BLaER1 treated with 17β-estradiol and CSF1 and Interleukin-3, amounts not matched to agents 10 nM and 100 nM (cell line): ENCODE results near the gene ZNF862.

Source experiments
- H3K27ac ChIP-seq, 11 experiments: shearing (Covaris generic); formaldehyde crosslinking; 2 replicates each; pipeline ENCODE4 v1.8.1; 2022
- H3K27me3 ChIP-seq, 11 experiments: shearing (Covaris generic); formaldehyde crosslinking; 2 replicates each; pipeline ENCODE4 v1.8.1; 2022
- H3K36me3 ChIP-seq, 11 experiments: shearing (Covaris generic); formaldehyde crosslinking; 2 replicates each; pipeline ENCODE4 v1.8.1; 2022
- H3K4me1 ChIP-seq, 10 experiments: shearing (Covaris generic); formaldehyde crosslinking; 2 replicates each; pipeline ENCODE4 v1.8.1; 2022
- H3K4me2 ChIP-seq, 11 experiments: shearing (Covaris generic); formaldehyde crosslinking; 2 replicates each; pipeline ENCODE4 v1.8.1; 2022
- H3K4me3 ChIP-seq, 10 experiments: shearing (Covaris generic); formaldehyde crosslinking; 2 replicates each; pipeline ENCODE4 v1.8.1; 2022
- H3K9ac ChIP-seq, 11 experiments: shearing (Covaris generic); formaldehyde crosslinking; 2 replicates each; pipeline ENCODE4 v1.8.1; 2022
- H3K9me3 ChIP-seq, 11 experiments: shearing (Covaris generic); formaldehyde crosslinking; replicated peaks in 1 of 11; 2 replicates each; pipeline ENCODE4 v1.8.1; 2022
- H4K20me1 ChIP-seq, 11 experiments: shearing (Covaris generic); formaldehyde crosslinking; 2 replicates each; pipeline ENCODE4 v1.8.1; 2022
- Cebpa-rat ChIP-seq, 11 experiments: shearing (Covaris generic); IDR thresholded peaks; 2 replicates each; pipeline ENCODE4 v1.8.1; 2022

The ZNF862 gene

GRCh38 chr7:149838224-149838991 is at the start of gene ZNF862:
ZNF862 (plus strand) TSS chr7:149838375; CDS start chr7:149838612, 237 bp downstream.
- peak within 1 kb of the TSS; percentile 77 to 98 (median 86) for H3K4me3 ChIP-seq
- H3K9me3 ChIP-seq, result no peaks in the 10 kb centered on the region
- H4K20me1 ChIP-seq, result peaks cover 0 to 10% (median 0%) of the 10 kb centered on the region in 11 experiments; a peak in 3 of 22 replicates
- no peak for TF ChIP-seq Cebpa-rat (IDR thresholded peaks at IDR 0.05)
- peaks cover 13 to 28% (median 18%) of the 10 kb centered on the region in 10 experiments for H3K4me1 ChIP-seq
- H3K27me3 ChIP-seq, result no peaks in the 10 kb centered on the region
- peak within 1 kb of the TSS; percentile 71 to 94 (median 91) for H3K27ac ChIP-seq
- peak within 1 kb of the TSS; percentile 86 to 95 (median 91) for H3K9ac ChIP-seq
- peak within 1 kb of the TSS; percentile 81 to 97 (median 89) for H3K4me2 ChIP-seq
- H3K36me3 ChIP-seq, result no peaks in the 10 kb centered on the region

DNA sequence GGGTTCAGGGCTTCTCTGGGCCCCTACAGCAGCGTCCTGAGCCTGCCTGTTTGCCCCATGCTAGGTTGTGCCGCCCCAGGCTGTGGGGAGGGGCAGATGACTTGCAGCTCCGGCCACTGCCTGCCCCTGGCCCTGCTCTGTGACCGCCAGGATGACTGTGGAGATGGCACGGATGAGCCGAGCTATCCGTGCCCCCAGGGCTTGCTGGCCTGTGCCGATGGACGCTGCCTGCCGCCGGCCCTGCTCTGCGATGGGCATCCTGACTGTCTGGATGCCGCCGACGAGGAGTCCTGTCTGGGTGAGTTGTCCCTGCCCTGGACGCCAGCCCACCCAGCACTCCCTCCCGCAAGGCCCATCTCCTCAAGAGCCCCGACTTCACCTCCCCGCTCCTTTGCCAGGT is 49.1 kb upstream of the ZNF862 start:
- H3K4me3 ChIP-seq, result no peak overlapping the region
- H4K20me1 ChIP-seq, result peaks cover 0 to 25% (median 0%) of the 10 kb centered on the region in 11 experiments; a peak in 2 of 22 replicates
- no peak overlapping the region for H3K9ac ChIP-seq
- H3K4me2 ChIP-seq, result no peak overlapping the region
- H3K9me3 ChIP-seq, result no peaks in the 10 kb centered on the region
- H3K27ac ChIP-seq, result no peak overlapping the region
- H3K27me3 ChIP-seq, result no peaks in the 10 kb centered on the region; a peak in 2 of 22 replicates
- no peaks in the 10 kb centered on the region for H3K36me3 ChIP-seq
- no peak for TF ChIP-seq Cebpa-rat (IDR thresholded peaks at IDR 0.05)
- peaks cover 0 to 13% (median 7%) of the 10 kb centered on the region in 10 experiments; a peak in 7 of 20 replicates for H3K4me1 ChIP-seq

GRCh38 chr7:149790146-149790548 is 48.0 kb upstream of the ZNF862 start:
- no peaks in the 10 kb centered on the region for H3K9me3 ChIP-seq
- H3K4me3 ChIP-seq, result no peak overlapping the region
- no peak overlapping the region for H3K9ac ChIP-seq
- no peak overlapping the region for H3K27ac ChIP-seq
- no peak for TF ChIP-seq Cebpa-rat (IDR thresholded peaks at IDR 0.05)
- peaks cover 0 to 29% (median 0%) of the 10 kb centered on the region in 11 experiments; a peak in 3 of 22 replicates for H4K20me1 ChIP-seq
- H3K27me3 ChIP-seq, result no peaks in the 10 kb centered on the region; a peak in 2 of 22 replicates
- no peak overlapping the region for H3K4me2 ChIP-seq
- H3K36me3 ChIP-seq, result no peaks in the 10 kb centered on the region
- peaks cover 0 to 13% (median 7%) of the 10 kb centered on the region in 10 experiments; a peak in 7 of 20 replicates for H3K4me1 ChIP-seq

DNA sequence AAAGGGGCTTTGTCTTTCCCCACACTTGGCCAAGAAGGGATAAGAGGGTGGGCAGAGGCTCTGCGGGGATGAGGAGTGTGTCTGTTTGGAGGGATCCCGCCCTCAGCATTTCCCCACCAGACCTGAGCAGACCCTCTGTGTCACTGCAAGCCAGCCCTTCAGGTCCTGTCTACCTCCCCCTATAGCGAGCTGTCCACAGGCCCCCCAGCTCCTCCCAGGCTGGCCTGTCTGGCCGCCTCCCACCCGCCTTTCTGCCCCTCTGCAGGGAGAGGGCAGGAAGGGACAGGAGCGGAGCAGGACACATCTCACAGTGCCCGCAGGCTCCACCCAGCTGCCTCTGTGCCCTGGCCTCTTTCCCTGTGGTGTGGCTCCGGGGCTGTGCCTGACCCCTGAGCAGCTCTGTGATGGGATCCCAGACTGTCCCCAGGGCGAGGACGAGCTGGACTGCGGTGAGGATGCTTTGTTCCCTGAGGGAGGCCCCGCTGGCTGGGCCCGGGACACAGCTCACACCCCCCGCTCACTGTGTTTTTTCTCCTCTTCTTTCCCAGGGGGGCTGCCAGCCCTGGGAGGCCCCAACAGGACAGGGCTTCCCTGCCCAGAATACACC is 47.3 kb upstream of the ZNF862 start:
- H3K9ac ChIP-seq, result no peak overlapping the region
- TF ChIP-seq Cebpa-rat (IDR thresholded peaks at IDR 0.05), result no peak
- no peak overlapping the region for H3K4me2 ChIP-seq
- H3K4me1 ChIP-seq, result peaks cover 0 to 13% (median 7%) of the 10 kb centered on the region in 10 experiments; a peak in 7 of 20 replicates
- no peak overlapping the region for H3K4me3 ChIP-seq
- H3K27me3 ChIP-seq, result no peaks in the 10 kb centered on the region; a peak in 2 of 22 replicates
- H3K9me3 ChIP-seq, result no peaks in the 10 kb centered on the region
- no peak overlapping the region for H3K27ac ChIP-seq
- peaks cover 0 to 33% (median 0%) of the 10 kb centered on the region in 11 experiments; a peak in 3 of 22 replicates for H4K20me1 ChIP-seq
- no peaks in the 10 kb centered on the region for H3K36me3 ChIP-seq

- TF ChIP-seq Cebpa-rat (IDR thresholded peaks at IDR 0.05), result no peak
- Histone ChIP-seq H3K27ac (no peak overlapping the region), H4K20me1 (peaks cover 0 to 33% (median 0%) of the 10 kb centered on the region in 11 experiments; a peak in 3 of 22 replicates), H3K27me3 (no peaks in the 10 kb centered on the region; a peak in 2 of 22 replicates), H3K4me1 (peaks cover 0 to 13% (median 7%) of the 10 kb centered on the region in 10 experiments; a peak in 7 of 20 replicates), H3K36me3 (no peaks in the 10 kb centered on the region), H3K4me2 (no peak overlapping the region), H3K4me3 (no peak overlapping the region), H3K9ac (no peak overlapping the region), H3K9me3 (no peaks in the 10 kb centered on the region)
Observed at GRCh38 chr7:149791411-149792219, 46.6 kb upstream of the ZNF862 start.

DNA sequence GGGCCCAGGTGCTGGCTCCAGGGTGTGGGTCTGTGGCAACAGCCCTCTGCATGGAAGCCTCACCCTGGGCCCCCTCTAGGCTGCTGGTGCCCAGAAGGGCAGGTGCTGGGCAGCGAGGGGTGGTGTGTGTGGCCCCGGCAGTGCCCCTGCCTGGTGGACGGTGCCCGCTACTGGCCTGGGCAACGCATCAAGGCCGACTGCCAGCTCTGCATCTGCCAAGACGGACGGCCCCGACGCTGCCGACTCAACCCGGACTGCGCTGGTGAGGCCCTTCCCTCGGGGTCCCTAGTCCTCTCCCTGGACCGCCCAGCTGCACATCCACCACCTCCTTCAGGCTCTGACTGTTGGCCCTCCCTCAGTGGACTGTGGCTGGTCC is 46.0 kb upstream of the ZNF862 start:
- TF ChIP-seq Cebpa-rat (IDR thresholded peaks at IDR 0.05), result no peak
- Histone ChIP-seq H3K27ac (no peak overlapping the region), H4K20me1 (peaks cover 0 to 33% (median 0%) of the 10 kb centered on the region in 11 experiments; a peak in 3 of 22 replicates), H3K4me2 (no peak overlapping the region), H3K36me3 (no peaks in the 10 kb centered on the region), H3K9me3 (no peaks in the 10 kb centered on the region), H3K4me3 (no peak overlapping the region), H3K27me3 (no peaks in the 10 kb centered on the region; a peak in 2 of 22 replicates), H3K9ac (no peak overlapping the region), H3K4me1 (peaks cover 0 to 12% (median 10%) of the 10 kb centered on the region in 10 experiments; a peak in 11 of 20 replicates)

- Histone ChIP-seq H4K20me1 (peaks cover 0 to 38% (median 0%) of the 10 kb centered on the region in 11 experiments; a peak in 5 of 22 replicates), H3K9me3 (no peaks in the 10 kb centered on the region), H3K4me1 (peaks cover 0 to 18% (median 13%) of the 10 kb centered on the region in 10 experiments; a peak in 15 of 20 replicates), H3K36me3 (no peaks in the 10 kb centered on the region), H3K4me3 (no peak overlapping the region), H3K4me2 (no peak overlapping the region), H3K9ac (no peak overlapping the region), H3K27me3 (no peaks in the 10 kb centered on the region; a peak in 2 of 22 replicates), H3K27ac (no peak overlapping the region)
- no peak for TF ChIP-seq Cebpa-rat (IDR thresholded peaks at IDR 0.05)
Observed at GRCh38 chr7:149793261-149793660, 44.9 kb upstream of the ZNF862 start.

- Histone ChIP-seq H3K4me3 (no peak overlapping the region), H3K4me1 (peaks cover 0 to 27% (median 18%) of the 10 kb centered on the region in 10 experiments; a peak in 15 of 20 replicates), H3K27me3 (no peaks in the 10 kb centered on the region; a peak in 2 of 22 replicates), H3K9me3 (no peaks in the 10 kb centered on the region), H3K9ac (no peak overlapping the region), H3K36me3 (no peaks in the 10 kb centered on the region), H3K27ac (no peak overlapping the region), H4K20me1 (peaks cover 0 to 41% (median 0%) of the 10 kb centered on the region in 11 experiments; a peak in 5 of 22 replicates), H3K4me2 (no peak overlapping the region)
- no peak for TF ChIP-seq Cebpa-rat (IDR thresholded peaks at IDR 0.05)
Observed at GRCh38 chr7:149794661-149795060, 43.5 kb upstream of the ZNF862 start.
